GM12878 (cell line): Measurements from ENCODE around the gene CPNE4. TPM values are rescaled to one million over a fixed set of nuclear protein-coding genes. Genes with fewer than 3 reads are reported as not detected.

ENCODE experiments used
- ATAC-seq: fragments of 200-7000 bp; cut with Tn5 transposase; 3 replicates; pipeline ENCODE4 v1.9.1; 2020; ENCODE audit warnings: mild to moderate bottlenecking, moderate library complexity
- BruUV-seq: library from RNA; stranded (reverse); fragments of 400-500 nt; replicated peaks from 2 replicates; lab custom pipeline; 2021; lab: Mats Ljungman, UMichigan
- CTCF ChIA-PET: fragments of 300-600 bp; sonication (Branson Sonifier 250); formaldehyde crosslinking; extraction: SDS; loops from one replicate; lab custom pipeline; 2021; ENCODE audit warnings: inconsistent platforms; lab: Yijun Ruan, JAX
- POLR2A ChIA-PET: fragments of 350-600 bp; formaldehyde crosslinking; extraction: SDS; loops from one replicate; lab custom pipeline; 2021; ENCODE audit warnings: inconsistent platforms; lab: Charles Lee
- RAD21 ChIA-PET: fragments of 300-600 bp; sonication (Branson Sonifier 250); formaldehyde crosslinking; loops from one replicate; lab custom pipeline; 2023; ENCODE audit warnings: antibody characterized with exemption; ENCODE audit not compliant: unreplicated experiment; lab: Charles Lee
- SMC1A ChIA-PET: fragments of 300-600 bp; sonication (Branson Sonifier 250); formaldehyde crosslinking; loops from one replicate; lab custom pipeline; 2023; ENCODE audit not compliant: unreplicated experiment, uncharacterized antibody; lab: Charles Lee
- DNase-seq: peaks from one replicate; pipeline ENCODE4 v3.0.0-alpha.2; 2011; ENCODE audit warnings: low read depth, low spot score
- FAIRE-seq: peaks from 3 replicates; lab custom pipeline; 2011; peaks lifted over from hg19 to GRCh38; lab: Jason Lieb, UNC
- H2AFZ ChIP-seq: 2 replicates; pipeline ENCODE4 v1.6.0; 2011; ENCODE audit warnings: low read depth, low read length, control low read depth; ENCODE audit not compliant: control insufficient read depth
- H3K27ac ChIP-seq: 2 replicates; pipeline ENCODE4 v1.5.1; 2011; ENCODE audit warnings: control low read depth; ENCODE audit not compliant: control insufficient read depth, insufficient read depth
- H3K27me3 ChIP-seq, 2 experiments: replicated peaks in 1 of 2; 2 replicates each; pipeline versions ENCODE4 v1.6.0 to v1.6.1; 2011; ENCODE audit warnings: low read length in 1 of 2; ENCODE audit not compliant: control insufficient read depth in 2 of 2, insufficient read depth in 2 of 2
- H3K36me3 ChIP-seq, 2 experiments: 2 replicates each; pipeline ENCODE4 v1.5.1; 2011; ENCODE audit warnings: low read length in 1 of 2; ENCODE audit not compliant: control insufficient read depth in 2 of 2, insufficient read depth in 2 of 2
- H3K4me1 ChIP-seq: 2 replicates; pipeline ENCODE4 v1.6.1; 2011; ENCODE audit warnings: mild to moderate bottlenecking, low read length, moderate library complexity, mixed read lengths; ENCODE audit not compliant: control insufficient read depth, insufficient read depth
- H3K4me2 ChIP-seq: 2 replicates; pipeline ENCODE4 v1.6.0; 2011; ENCODE audit warnings: control low read depth; ENCODE audit not compliant: control insufficient read depth, insufficient read depth
- H3K4me3 ChIP-seq: fragments of 200-600 bp; sonication (generic); 2 replicates; pipeline ENCODE4 v1.5.1; 2016
- H3K79me2 ChIP-seq: 2 replicates; pipeline ENCODE4 v1.6.0; 2011; ENCODE audit warnings: low read length; ENCODE audit not compliant: control insufficient read depth, insufficient read depth
- H3K9ac ChIP-seq: 2 replicates; pipeline ENCODE4 v1.8.0; 2011; ENCODE audit warnings: low read length, control low read depth, mixed read lengths; ENCODE audit not compliant: control insufficient read depth, insufficient read depth
- H3K9me3 ChIP-seq: replicated peaks from 3 replicates; pipeline ENCODE4 v1.5.1; 2011; ENCODE audit warnings: mild to moderate bottlenecking, low read length; ENCODE audit not compliant: control insufficient read depth, insufficient read depth
- H4K20me1 ChIP-seq: 2 replicates; pipeline ENCODE4 v1.6.0; 2011; ENCODE audit not compliant: control insufficient read depth, insufficient read depth
- ASH2L ChIP-seq: fragments of 300-600, 200-600 bp; sonication (generic); IDR thresholded peaks from 2 replicates; pipeline ENCODE4 v1.6.1; 2017; ENCODE audit warnings: low read depth, mild to moderate bottlenecking, borderline replicate concordance
- KDM1A ChIP-seq: fragments of 200-600 bp; sonication (generic); IDR thresholded peaks from 2 replicates; pipeline ENCODE4 v1.6.1; 2016; ENCODE audit warnings: borderline replicate concordance
- ZBTB33 ChIP-seq: fragments of 450-650 bp; IDR thresholded peaks from 2 replicates; pipeline ENCODE4 v1.6.1; 2017; ENCODE audit warnings: mild to moderate bottlenecking
- WGBS: methylation state at CpG from one replicate; pipeline ENCODE4 v1.1.6; 2016; ENCODE audit warnings: low lambda C conversion rate; ENCODE audit not compliant: insufficient replicate concordance, insufficient coverage; ENCODE audit errors: missing lambda C conversion rate; 5-methylcytosine and 5-hydroxymethylcytosine counted together
- in situ Hi-C: fragments of 300-500 bp; cut with MboI; formaldehyde crosslinking; loops from 9 replicates; pipeline ENCODE4 v1.14.3; 2018; ENCODE audit warnings: mixed read lengths
- intact Hi-C: fragments of 100-400 bp; cut with micrococcal nuclease; formaldehyde crosslinking; loops from one replicate; pipeline ENCODE4 v1.14.2; 2022; ENCODE audit not compliant: unreplicated experiment
- polyA plus RNA-seq, 11 experiments: library from polyadenylated mRNA; depleted of rRNA in 4 of 11; unstranded in 6 of 11; stranded (reverse) in 5 of 11; fragments of >200 nt; fragmentation: Nextera tagmentation in 4 of 11; fragmentation: Illumina TruSeq in 1 of 11; extraction: Ambion mirVana in 4 of 11; extraction: Trizol in 1 of 11; gene quantifications; 1 replicate in 1 of 11; 2 replicates in 10 of 11; pipeline versions ENCODE4 v1.2.1 to v1.2.3, GENCODE V29; 2011 to 2016; ENCODE audit warnings: inconsistent platforms in 2 of 11, missing spikeins in 2 of 11, low read depth in 1 of 11
- total RNA-seq, 4 experiments: library from RNA; depleted of rRNA in 3 of 4; stranded (reverse); fragments of >200 nt in 3 of 4; fragmentation: Illumina TruSeq in 1 of 4; extraction: Trizol in 1 of 4; gene quantifications; 2 replicates each; pipeline versions ENCODE4 v1.2.1 to v1.2.3, GENCODE V29; 2013 to 2021

CPNE4 gene
- total and polyA plus RNA-seq, 10 of the 15 experiments (the other 5 are each of a cell fraction or from before 2014, with no cell fraction given), result 0.17 to 1.9 (median 0.48) TPM; not detected in 1

DNA sequence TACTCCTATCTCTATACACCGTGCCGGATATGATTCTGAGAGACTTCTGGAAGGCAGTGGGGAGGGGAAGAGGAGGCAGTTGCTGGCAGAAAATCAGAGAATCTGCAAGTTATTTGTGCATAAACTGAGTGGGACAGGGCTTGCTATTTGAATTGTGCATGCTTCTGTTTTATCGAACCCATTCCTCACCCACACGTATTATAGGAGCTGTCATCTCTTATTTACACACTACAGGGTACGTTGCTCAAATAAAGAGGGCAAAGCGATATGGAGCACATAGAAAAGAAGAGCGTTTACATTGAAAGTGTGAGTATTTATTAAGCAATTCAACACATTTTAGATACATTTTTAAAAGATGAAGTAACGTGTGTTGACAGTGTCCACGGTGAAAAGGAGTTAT lies 191.6 kb downstream of the CPNE4 start:
- no peaks in the 10 kb centered on the region for H3K4me1 ChIP-seq
- no TSS peak for BruUV-seq
- WGBS, result 34% methylated on average over 9 of the region's 9 CpGs
- TF ChIP-seq ASH2L (no peak), ZBTB33 (no peak)
- no peak overlapping the region for H3K4me3 ChIP-seq
- in situ Hi-C loops, result no loop called here
- SMC1A ChIA-PET, result no interaction called here
- FAIRE-seq (no peak), DNase-seq (no peak), ATAC-seq (no peak)
- RAD21 ChIA-PET, result no interaction called here
- no peak overlapping the region for H3K27ac ChIP-seq
- H4K20me1 ChIP-seq, result no peaks in the 10 kb centered on the region
- H3K79me2 ChIP-seq, result no peaks in the 10 kb centered on the region
- CTCF ChIA-PET, result no interaction called here
- no peak overlapping the region for H3K9ac ChIP-seq
- POLR2A ChIA-PET, result no interaction called here
- no peaks in the 10 kb centered on the region for H3K9me3 ChIP-seq
- no peak overlapping the region for H3K4me2 ChIP-seq
- no peak overlapping the region for H2AFZ ChIP-seq
- H3K27me3 ChIP-seq, result no peaks in the 10 kb centered on the region
- intact Hi-C loops, result no loop called here
- no peaks in the 10 kb centered on the region for H3K36me3 ChIP-seq

GRCh38 chr3:131840156-131840797 lies 194.5 kb downstream of the CPNE4 start:
- in situ Hi-C loops (no loop called here), intact Hi-C loops (no loop called here)
- CTCF ChIA-PET, result interaction anchor here (1.0 to 1.7 kb wide), 2 partner anchors 45 kb away, joined by 3 read pairs; no protein-coding TSS in a partner anchor
- Histone ChIP-seq H3K27me3 (no peaks in the 10 kb centered on the region), H3K4me1 (no peaks in the 10 kb centered on the region), H3K4me3 (no peak overlapping the region), H3K27ac (no peak overlapping the region), H3K4me2 (no peak overlapping the region), H3K9ac (no peak overlapping the region), H3K36me3 (no peaks in the 10 kb centered on the region), H3K79me2 (no peaks in the 10 kb centered on the region), H3K9me3 (no peaks in the 10 kb centered on the region), H4K20me1 (no peaks in the 10 kb centered on the region), H2AFZ (no peak overlapping the region)
- 0% methylated on average over 1 of the region's 1 CpG for WGBS
- RAD21 ChIA-PET, result no interaction called here
- ATAC-seq (no peak), FAIRE-seq (no peak), DNase-seq (no peak)
- no TSS peak for BruUV-seq
- SMC1A ChIA-PET, result interaction anchor here (0.6 to 1.7 kb wide), 4 partner anchors 14 to 291 kb away, joined by 3 to 4 read pairs (median 4); no protein-coding TSS in a partner anchor
- POLR2A ChIA-PET, result no interaction called here
- TF ChIP-seq KDM1A, result no peak
